ENCODE data around the gene OR8D2.

- TF ChIP-seq GATA2 (IDR thresholded peaks at IDR 0.05; ENCODE audit: low read depth, low read length) (no peak), GATA3 (IDR thresholded peaks at IDR 0.05; ENCODE audit: low read depth, low read length) (no peak)
These were observed 19.6 kb upstream of the OR8D2 start for GRCh38 chr11:124339396-124340141.

Data from SH-SY5Y (cell line).